ENCODE data around the gene BCAR1. TPM values are rescaled to one million over a fixed set of nuclear protein-coding genes. Genes with fewer than 3 reads are reported as not detected.

BCAR1 gene
- polyA plus RNA-seq, 2 of the 4 experiments (the other 2 are of a cell fraction): 10.2 to 35.8 TPM

DNA sequence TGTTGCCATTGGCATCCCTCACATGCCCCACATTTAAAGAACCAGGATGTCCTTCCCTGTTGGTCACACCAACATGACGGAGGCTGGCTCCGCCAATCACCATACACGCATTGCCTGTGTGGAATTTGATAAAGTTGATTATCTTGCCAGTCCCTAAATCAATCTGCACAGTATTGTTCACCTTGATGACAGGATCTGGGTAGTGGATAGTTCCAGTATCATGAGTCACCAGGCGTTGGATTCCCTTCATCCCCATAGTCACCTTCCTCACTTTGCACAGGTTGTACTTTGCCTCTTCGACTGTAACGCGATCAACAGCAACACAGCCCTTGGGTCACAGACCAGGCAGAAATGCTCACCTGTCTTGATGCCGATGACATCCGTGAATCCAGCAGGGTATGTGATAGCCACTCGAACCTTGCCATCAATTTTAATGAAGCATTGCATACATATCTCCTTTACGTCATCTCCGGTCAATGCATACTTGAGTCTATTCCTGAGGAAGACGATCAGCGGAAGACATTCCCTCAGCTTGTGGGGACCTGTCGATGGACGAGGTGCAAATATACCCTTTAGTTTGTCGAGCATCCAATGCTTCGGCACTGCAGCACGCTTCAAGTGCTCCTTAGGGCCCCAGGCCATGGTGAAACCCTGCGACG, 58.7 kb downstream of the BCAR1 start (continued):
- TF ChIP-seq NFE2L2 (conservative IDR thresholded peaks at IDR 0.05; ENCODE audit: low read length) (no peak), NPAS2 (CRISPR knock-in tag; IDR thresholded peaks at IDR 0.05; ENCODE audit: borderline replicate concordance) (no peak), RFX5 (IDR thresholded peaks at IDR 0.05) (no peak)

- ChIA-PET POLR2A (no interaction called here), CTCF (interaction anchor here (1.5 to 2.9 kb wide), 2 partner anchors 10 to 15 kb away, joined by 5 to 18 read pairs; no protein-coding TSS in a partner anchor)
- no peak for TF ChIP-seq FOSB (CRISPR knock-in tag; IDR thresholded peaks at IDR 0.05)
- no peak for TF ChIP-seq RARB (CRISPR knock-in tag; IDR thresholded peaks at IDR 0.05)
- TF ChIP-seq KDM5A (IDR thresholded peaks at IDR 0.05): no peak
- no peak for TF ChIP-seq TP53 (CRISPR knock-in tag; IDR thresholded peaks at IDR 0.05)
- TF ChIP-seq HOXB5 (CRISPR knock-in tag; IDR thresholded peaks at IDR 0.05): no peak
- no peak for TF ChIP-seq RNF2 (IDR thresholded peaks at IDR 0.05; ENCODE audit: borderline replicate concordance, low read depth)
- TF ChIP-seq CHD4 (IDR thresholded peaks at IDR 0.05; ENCODE audit: borderline replicate concordance): no peak
- TF ChIP-seq ESRRA (IDR thresholded peaks at IDR 0.05; ENCODE audit: borderline replicate concordance, low read length): no peak
- no peak for TF ChIP-seq HMGXB4 (CRISPR knock-in tag; IDR thresholded peaks at IDR 0.05; ENCODE audit: borderline replicate concordance)
- no peak for TF ChIP-seq SREBF2 (IDR thresholded peaks at IDR 0.05)
- TF ChIP-seq HOXA7 (CRISPR knock-in tag; IDR thresholded peaks at IDR 0.05): no peak
- no peak for TF ChIP-seq CBX2 (IDR thresholded peaks at IDR 0.05; ENCODE audit: borderline replicate concordance, low read depth)
- TF ChIP-seq PBX3 (IDR thresholded peaks at IDR 0.05): no peak
- no peak for DNase-seq (ENCODE audit: low read depth in 1 of 2, low spot score in 1 of 2)
- H3K9me3 ChIP-seq: peaks cover 49% of the 10 kb centered on the region
- ATAC-seq: no peak
- no peak for FAIRE-seq
- H3K27ac ChIP-seq: no peak overlapping the region
- no peaks in the 10 kb centered on the region for H3K4me1 ChIP-seq
- H3K4me2 ChIP-seq: no peak overlapping the region
- WGBS (ENCODE audit: missing lambda C conversion rate): 34% methylated on average over 8 of the region's 8 CpGs
- no peak overlapping the region for H3K4me3 ChIP-seq
Observed at GRCh38 chr16:75189638-75190245, 61.7 kb downstream of the BCAR1 start.

DNA sequence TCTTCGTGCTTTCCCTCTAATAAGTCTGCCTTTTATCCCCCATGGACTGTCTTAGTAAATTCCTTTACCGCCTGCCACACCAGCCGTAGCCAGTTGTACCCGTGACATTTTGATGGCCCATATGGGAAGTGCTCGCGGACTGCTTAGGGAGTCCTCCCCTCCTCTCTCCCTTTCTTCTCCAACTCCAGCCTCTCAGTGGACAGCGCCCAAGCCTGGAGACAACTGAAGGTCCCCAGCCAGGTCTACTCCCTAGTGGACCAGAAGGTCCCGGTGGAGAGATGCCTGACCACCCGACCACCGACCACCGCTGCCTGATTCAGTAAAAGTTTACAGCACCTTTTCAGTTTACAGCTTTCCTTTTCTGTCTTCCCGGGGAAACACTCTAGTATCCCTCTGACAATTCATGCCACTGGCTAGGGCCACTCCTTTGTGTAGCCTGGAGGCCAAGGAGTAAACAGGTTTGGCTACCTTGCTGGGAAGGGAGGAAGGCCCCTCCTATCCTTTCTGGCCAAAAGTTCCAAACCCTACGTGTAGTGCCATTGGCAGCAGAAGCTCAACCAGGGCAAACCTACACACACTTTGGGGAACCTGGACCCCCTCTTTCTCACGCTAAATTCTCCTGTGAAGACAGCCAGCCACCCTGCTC, 62.5 kb downstream of the BCAR1 start:
- Histone ChIP-seq H3K9me3 (peaks cover 54% of the 10 kb centered on the region), H3K27ac (no peak overlapping the region), H3K4me1 (no peaks in the 10 kb centered on the region), H3K4me3 (no peak overlapping the region), H3K4me2 (no peak overlapping the region)
- ChIA-PET POLR2A (no interaction called here), CTCF (interaction anchor here (0.9 to 2.9 kb wide), 2 partner anchors 10 kb away, joined by 6 to 18 read pairs; no protein-coding TSS in a partner anchor)
- 65% methylated on average over 14 of the region's 14 CpGs for WGBS (ENCODE audit: missing lambda C conversion rate)
- ATAC-seq: no peak
- TF ChIP-seq KDM1A (IDR thresholded peaks at IDR 0.05; ENCODE audit: low read depth): no peak
- TF ChIP-seq SREBF2 (IDR thresholded peaks at IDR 0.05): no peak
- no peak for TF ChIP-seq GATA3 (IDR thresholded peaks at IDR 0.05; ENCODE audit: borderline replicate concordance)
- no peak for TF ChIP-seq FOXS1 (CRISPR knock-in tag; IDR thresholded peaks at IDR 0.05)
- no peak for TF ChIP-seq HEYL (CRISPR knock-in tag; IDR thresholded peaks at IDR 0.05)
- TF ChIP-seq JUNB (IDR thresholded peaks at IDR 0.05): no peak
- no peak for TF ChIP-seq POLR2AphosphoS2 (conservative IDR thresholded peaks at IDR 0.05; ENCODE audit: low read length)
- no peak for TF ChIP-seq ATOH8 (CRISPR knock-in tag; IDR thresholded peaks at IDR 0.05; ENCODE audit: low read depth)
- no peak for TF ChIP-seq ESRRA (IDR thresholded peaks at IDR 0.05; ENCODE audit: borderline replicate concordance, low read length)
- FAIRE-seq: no peak
- no peak for DNase-seq (ENCODE audit: low read depth in 1 of 2, low spot score in 1 of 2)
